ENCODE data around the gene PIK3R5. TPM values are rescaled to one million over a fixed set of nuclear protein-coding genes. Genes with fewer than 3 reads are reported as not detected.

Gene PIK3R5
- total RNA-seq, 2 donors from 2014 or later, result 47.2 to 78.6 TPM

- no peak for ATAC-seq (replicated peaks)
- peaks cover 13% of the 10 kb centered on the region for H3K9me3 Mint-ChIP-seq
- H3K27ac Mint-ChIP-seq, result peak overlapping the region; percentile 39
- H3K36me3 Mint-ChIP-seq (ENCODE audit: low read depth), result peaks cover 38% of the 10 kb centered on the region
- peak overlapping the region; percentile 88 for H3K4me3 Mint-ChIP-seq
- no peaks in the 10 kb centered on the region for H3K27me3 Mint-ChIP-seq
- H3K4me1 Mint-ChIP-seq, result peaks cover 31% of the 10 kb centered on the region
These were observed 1.4 kb upstream of the PIK3R5 start for GRCh38 chr17:8966926-8967325.

- H3K4me3 Mint-ChIP-seq, result peak overlapping the region; percentile 88
- H3K36me3 Mint-ChIP-seq (ENCODE audit: low read depth), result peaks cover 56% of the 10 kb centered on the region
- peak overlapping the region; percentile 98 for H3K27ac Mint-ChIP-seq
- peaks cover 46% of the 10 kb centered on the region for H3K4me1 Mint-ChIP-seq
- H3K9me3 Mint-ChIP-seq, result peaks cover 9% of the 10 kb centered on the region
- peak; percentile 49 for ATAC-seq (replicated peaks)
- H3K27me3 Mint-ChIP-seq, result no peaks in the 10 kb centered on the region
These were observed 610 bp downstream of the PIK3R5 start for GRCh38 chr17:8964801-8965393.

GRCh38 chr17:8963647-8964258, 1.8 kb downstream of the PIK3R5 start:
- Mint-ChIP-seq H3K27ac (peak overlapping the region; percentile 98), H3K4me1 (peaks cover 57% of the 10 kb centered on the region), H3K27me3 (no peaks in the 10 kb centered on the region), H3K36me3 (ENCODE audit: low read depth) (peaks cover 68% of the 10 kb centered on the region), H3K9me3 (peaks cover 9% of the 10 kb centered on the region), H3K4me3 (peak overlapping the region; percentile 88)
- ATAC-seq (replicated peaks), result peak; percentile 43

- ATAC-seq (replicated peaks), result no peak
- Mint-ChIP-seq H3K27me3 (no peaks in the 10 kb centered on the region), H3K27ac (peak overlapping the region; percentile 98), H3K4me1 (peaks cover 54% of the 10 kb centered on the region), H3K4me3 (peak overlapping the region; percentile 88), H3K9me3 (peaks cover 5% of the 10 kb centered on the region), H3K36me3 (ENCODE audit: low read depth) (peaks cover 69% of the 10 kb centered on the region)
These were observed 2.5 kb downstream of the PIK3R5 start for GRCh38 chr17:8963014-8963413.

- Mint-ChIP-seq H3K9me3 (no peaks in the 10 kb centered on the region), H3K27me3 (no peaks in the 10 kb centered on the region), H3K4me3 (peak overlapping the region; percentile 88), H3K4me1 (peaks cover 54% of the 10 kb centered on the region), H3K27ac (peak overlapping the region; percentile 45), H3K36me3 (ENCODE audit: low read depth) (peaks cover 79% of the 10 kb centered on the region)
- no peak for ATAC-seq (replicated peaks)
These were observed 3.7 kb downstream of the PIK3R5 start for GRCh38 chr17:8961829-8962228.

- peaks cover 90% of the 10 kb centered on the region for H3K36me3 Mint-ChIP-seq (ENCODE audit: low read depth)
- H3K4me3 Mint-ChIP-seq, result peak overlapping the region; percentile 57
These were observed 5.0 kb downstream of the PIK3R5 start for GRCh38 chr17:8960325-8961140.

GRCh38 chr17:8959312-8959918, 6.1 kb downstream of the PIK3R5 start:
- H3K4me1 Mint-ChIP-seq, result peaks cover 73% of the 10 kb centered on the region

More at GRCh38 chr17:8960325-8961140, 5.0 kb downstream of the PIK3R5 start:
- Mint-ChIP-seq H3K9me3 (no peaks in the 10 kb centered on the region), H3K27ac (peak overlapping the region; percentile 21), H3K27me3 (no peaks in the 10 kb centered on the region), H3K4me1 (peaks cover 64% of the 10 kb centered on the region)
- ATAC-seq (replicated peaks), result no peak

GRCh38 chr17:8957721-8958120, 7.8 kb downstream of the PIK3R5 start:
- H3K4me3 Mint-ChIP-seq, result peak overlapping the region; percentile 57
- H3K36me3 Mint-ChIP-seq (ENCODE audit: low read depth), result peaks cover 84% of the 10 kb centered on the region
- no peaks in the 10 kb centered on the region for H3K27me3 Mint-ChIP-seq
- no peak for ATAC-seq (replicated peaks)
- H3K27ac Mint-ChIP-seq, result peak overlapping the region; percentile 82
- peaks cover 71% of the 10 kb centered on the region for H3K4me1 Mint-ChIP-seq
- no peaks in the 10 kb centered on the region for H3K9me3 Mint-ChIP-seq

More at GRCh38 chr17:8959312-8959918, 6.1 kb downstream of the PIK3R5 start:
- Mint-ChIP-seq H3K36me3 (ENCODE audit: low read depth) (peaks cover 94% of the 10 kb centered on the region), H3K27me3 (no peaks in the 10 kb centered on the region), H3K27ac (peak overlapping the region; percentile 77), H3K4me3 (peak overlapping the region; percentile 57), H3K9me3 (no peaks in the 10 kb centered on the region)
- ATAC-seq (replicated peaks), result no peak

GRCh38 chr17:8956465-8956902, 9.0 kb downstream of the PIK3R5 start:
- ATAC-seq (replicated peaks), result peak; percentile 81
- Mint-ChIP-seq H3K36me3 (ENCODE audit: low read depth) (peaks cover 84% of the 10 kb centered on the region), H3K4me1 (peaks cover 75% of the 10 kb centered on the region)

GRCh38 chr17:8955021-8955959, 10.2 kb downstream of the PIK3R5 start:
- Mint-ChIP-seq H3K9me3 (no peaks in the 10 kb centered on the region), H3K27me3 (no peaks in the 10 kb centered on the region), H3K27ac (peak overlapping the region; percentile 82), H3K36me3 (ENCODE audit: low read depth) (peaks cover 81% of the 10 kb centered on the region), H3K4me1 (peaks cover 77% of the 10 kb centered on the region), H3K4me3 (peak overlapping the region; percentile 57)
- peak; percentile 17 for ATAC-seq (replicated peaks)

More at GRCh38 chr17:8956465-8956902, 9.0 kb downstream of the PIK3R5 start:
- Mint-ChIP-seq H3K9me3 (no peaks in the 10 kb centered on the region), H3K27me3 (no peaks in the 10 kb centered on the region), H3K27ac (peak overlapping the region; percentile 82), H3K4me3 (peak overlapping the region; percentile 57)

GRCh38 chr17:8954339-8954738, 11.2 kb downstream of the PIK3R5 start:
- Mint-ChIP-seq H3K27ac (peak overlapping the region; percentile 82), H3K4me3 (peak overlapping the region; percentile 57), H3K36me3 (ENCODE audit: low read depth) (peaks cover 72% of the 10 kb centered on the region), H3K27me3 (no peaks in the 10 kb centered on the region), H3K9me3 (no peaks in the 10 kb centered on the region), H3K4me1 (peaks cover 72% of the 10 kb centered on the region)
- peak; percentile 40 for ATAC-seq (replicated peaks)

- H3K27me3 Mint-ChIP-seq, result no peaks in the 10 kb centered on the region
- H3K4me1 Mint-ChIP-seq, result peaks cover 72% of the 10 kb centered on the region
- H3K36me3 Mint-ChIP-seq (ENCODE audit: low read depth), result peaks cover 61% of the 10 kb centered on the region
- H3K9me3 Mint-ChIP-seq, result no peaks in the 10 kb centered on the region
- peak overlapping the region; percentile 24 for H3K4me3 Mint-ChIP-seq
- ATAC-seq (replicated peaks), result no peak
- H3K27ac Mint-ChIP-seq, result no peak overlapping the region
These were observed 12.2 kb downstream of the PIK3R5 start for GRCh38 chr17:8953156-8953885.

- peak; percentile 2 for ATAC-seq (replicated peaks)
- Mint-ChIP-seq H3K36me3 (ENCODE audit: low read depth) (peaks cover 55% of the 10 kb centered on the region), H3K4me1 (peaks cover 74% of the 10 kb centered on the region), H3K27ac (peak overlapping the region; percentile 90), H3K27me3 (no peaks in the 10 kb centered on the region), H3K9me3 (no peaks in the 10 kb centered on the region), H3K4me3 (peak overlapping the region; percentile 55)
These were observed 13.3 kb downstream of the PIK3R5 start for GRCh38 chr17:8952191-8952590.
